ENCODE data around the gene PIANP.

- TF ChIP-seq CTCF (IDR thresholded peaks at IDR 0.05; ENCODE audit: insufficient read depth, low read length, poor library complexity, severe bottlenecking) = no peak
- no peak for TF ChIP-seq EZH2phosphoT487 (conservative IDR thresholded peaks at IDR 0.05; ENCODE audit: low read length)
Observed at GRCh38 chr12:6692888-6693287, 7.7 kb downstream of the PIANP start.
